ENCODE data around the gene MOCOS.

Gene MOCOS

GRCh38 chr18:36304723-36305122 is 117.4 kb downstream of the MOCOS start:
- no peak for DNase-seq (ENCODE audit: low read depth in 3 of 3)

GRCh38 chr18:36305375-36305774 is 118.1 kb downstream of the MOCOS start:
- DNase-seq (ENCODE audit: low read depth in 3 of 3) = no peak

DNA sequence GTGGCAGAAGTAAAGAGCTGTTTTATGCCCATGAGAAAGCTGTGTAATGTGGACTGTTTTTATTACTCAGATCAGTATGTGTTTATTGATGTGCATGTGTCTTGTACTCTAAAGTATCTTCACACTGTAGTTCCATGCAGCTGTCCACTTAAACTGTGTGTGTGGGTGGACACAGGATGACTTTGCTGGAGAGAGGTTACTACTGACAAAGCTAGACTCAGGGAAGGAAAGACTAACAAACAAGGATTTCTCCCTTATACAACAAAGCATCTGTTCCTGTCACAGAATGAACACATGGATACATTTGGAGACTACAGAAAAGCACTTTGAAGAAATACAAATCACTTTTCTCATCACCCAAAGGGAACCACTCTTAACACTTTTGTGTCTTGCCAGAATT is 120.2 kb downstream of the MOCOS start:
- no peak for DNase-seq (ENCODE audit: low read depth in 3 of 3)

GRCh38 chr18:36308711-36309435 is 121.6 kb downstream of the MOCOS start:
- no peak for DNase-seq (ENCODE audit: low read depth in 3 of 3)

- no peak for DNase-seq (ENCODE audit: low read depth in 3 of 3)
Measured at GRCh38 chr18:36309436-36310391, 122.4 kb downstream of the MOCOS start.

GRCh38 chr18:36311026-36311570 is 123.8 kb downstream of the MOCOS start:
- DNase-seq (ENCODE audit: low read depth in 3 of 3) = no peak

DNA sequence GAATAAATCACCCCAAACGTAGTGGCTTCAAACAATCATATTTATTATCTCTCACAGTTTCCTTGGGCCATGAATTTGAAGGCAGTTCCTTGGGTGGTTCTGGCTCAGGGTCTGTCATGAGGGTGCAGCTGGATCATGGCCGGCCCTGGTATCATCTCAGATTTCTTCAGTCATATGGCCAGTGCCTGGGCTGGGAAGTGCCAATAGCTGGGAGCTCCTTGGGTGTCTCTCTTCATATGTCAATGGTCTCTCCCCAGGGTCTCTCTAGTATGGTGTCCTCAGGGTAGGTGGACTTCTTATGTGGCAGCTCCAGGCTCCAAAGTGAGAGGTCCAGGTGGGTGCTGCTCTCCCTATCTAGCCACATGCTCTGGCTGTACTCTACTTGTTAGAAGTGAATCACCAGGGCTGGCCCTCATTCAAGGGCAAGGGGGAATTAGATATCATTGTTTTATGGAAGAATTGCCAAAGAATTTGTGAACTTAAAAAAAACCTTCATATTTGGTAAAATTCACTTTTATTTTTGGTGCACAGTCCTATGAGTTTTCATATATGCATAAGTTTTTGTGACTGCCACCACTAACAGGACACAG is 125.6 kb downstream of the MOCOS start:
- DNase-seq (ENCODE audit: low read depth in 3 of 3) = no peak

GRCh38 chr18:36314098-36314497 is 126.8 kb downstream of the MOCOS start:
- DNase-seq (ENCODE audit: low read depth in 3 of 3) = no peak

- DNase-seq (ENCODE audit: low read depth in 3 of 3) = no peak
Measured at GRCh38 chr18:36314754-36315153, 127.5 kb downstream of the MOCOS start.

DNA sequence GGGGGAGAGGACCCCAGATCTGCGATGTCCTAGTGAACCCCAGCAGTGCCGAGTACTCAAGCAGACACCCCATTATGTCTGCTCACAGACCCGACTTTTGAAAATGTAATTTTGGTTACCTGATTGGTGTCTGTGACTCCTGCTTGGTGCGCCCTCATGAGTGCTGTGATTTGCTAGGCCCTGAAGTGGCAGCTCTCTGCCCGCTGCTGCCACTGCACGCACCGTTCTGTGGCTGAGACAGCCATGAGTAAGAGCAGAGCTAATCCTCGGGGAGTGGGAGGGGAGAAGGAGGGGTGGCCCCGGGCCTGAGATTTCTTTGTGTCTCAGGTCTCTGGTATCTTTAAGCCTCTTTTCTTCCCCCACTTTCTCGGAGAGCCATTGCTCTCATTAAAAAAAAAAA is 128.4 kb downstream of the MOCOS start:
- DNase-seq (ENCODE audit: low read depth in 3 of 3) = no peak

GRCh38 chr18:36316246-36316645 is 128.9 kb downstream of the MOCOS start:
- DNase-seq (ENCODE audit: low read depth in 3 of 3) = no peak
